WTC11 (cell line): ENCODE measurements around the gene CLEC20A.

Source experiments
- ATF1 ChIP-seq: sonication (generic); formaldehyde crosslinking; IDR thresholded peaks from 2 replicates; pipeline ENCODE4 v1.8.1; 2023; ENCODE audit warnings: mild to moderate bottlenecking, moderate library complexity, missing genetic modification reagents
- ATF3 ChIP-seq: sonication (generic); formaldehyde crosslinking; conservative IDR thresholded peaks from 2 replicates; pipeline ENCODE4 v1.8.1; 2022; ENCODE audit warnings: mild to moderate bottlenecking, missing genetic modification reagents
- CREM ChIP-seq: sonication (generic); formaldehyde crosslinking; IDR thresholded peaks from 2 replicates; pipeline ENCODE4 v1.8.1; 2022; ENCODE audit warnings: mild to moderate bottlenecking, missing genetic modification reagents, moderate library complexity
- E2F4 ChIP-seq: sonication (generic); formaldehyde crosslinking; IDR thresholded peaks from 2 replicates; pipeline ENCODE4 v1.8.1; 2022; ENCODE audit warnings: low read depth, mild to moderate bottlenecking, moderate library complexity, missing genetic modification reagents, borderline replicate concordance
- NR1H2 ChIP-seq: sonication (generic); formaldehyde crosslinking; IDR thresholded peaks from 2 replicates; pipeline ENCODE4 v1.9.0; 2021; ENCODE audit warnings: mild to moderate bottlenecking, moderate library complexity, missing genetic modification reagents
- ZBTB21 ChIP-seq: sonication (generic); formaldehyde crosslinking; IDR thresholded peaks from 2 replicates; pipeline ENCODE4 v1.8.1; 2023; ENCODE audit warnings: mild to moderate bottlenecking, missing genetic modification reagents, borderline replicate concordance
- ZNF121 ChIP-seq: sonication (generic); formaldehyde crosslinking; IDR thresholded peaks from 2 replicates; pipeline ENCODE4 v1.8.0; 2023; ENCODE audit warnings: missing genetic modification reagents
- TF ChIP-seq, protein P1 (sequence below): fragments of 200-600 bp; IDR thresholded peaks from 2 replicates; pipeline ENCODE4 v1.8.0; 2022; ENCODE audit warnings: antibody characterized with exemption
- TF ChIP-seq, protein P2 (sequence below): sonication (generic); formaldehyde crosslinking; IDR thresholded peaks from 2 replicates; pipeline ENCODE4 v1.8.0; 2022; ENCODE audit warnings: mild to moderate bottlenecking, missing genetic modification reagents
- TF ChIP-seq, protein P3 (sequence below): sonication (generic); formaldehyde crosslinking; IDR thresholded peaks from 2 replicates; pipeline ENCODE4 v1.8.1; 2023; ENCODE audit warnings: mild to moderate bottlenecking, missing genetic modification reagents

- TF ChIP-seq, protein P1, sequence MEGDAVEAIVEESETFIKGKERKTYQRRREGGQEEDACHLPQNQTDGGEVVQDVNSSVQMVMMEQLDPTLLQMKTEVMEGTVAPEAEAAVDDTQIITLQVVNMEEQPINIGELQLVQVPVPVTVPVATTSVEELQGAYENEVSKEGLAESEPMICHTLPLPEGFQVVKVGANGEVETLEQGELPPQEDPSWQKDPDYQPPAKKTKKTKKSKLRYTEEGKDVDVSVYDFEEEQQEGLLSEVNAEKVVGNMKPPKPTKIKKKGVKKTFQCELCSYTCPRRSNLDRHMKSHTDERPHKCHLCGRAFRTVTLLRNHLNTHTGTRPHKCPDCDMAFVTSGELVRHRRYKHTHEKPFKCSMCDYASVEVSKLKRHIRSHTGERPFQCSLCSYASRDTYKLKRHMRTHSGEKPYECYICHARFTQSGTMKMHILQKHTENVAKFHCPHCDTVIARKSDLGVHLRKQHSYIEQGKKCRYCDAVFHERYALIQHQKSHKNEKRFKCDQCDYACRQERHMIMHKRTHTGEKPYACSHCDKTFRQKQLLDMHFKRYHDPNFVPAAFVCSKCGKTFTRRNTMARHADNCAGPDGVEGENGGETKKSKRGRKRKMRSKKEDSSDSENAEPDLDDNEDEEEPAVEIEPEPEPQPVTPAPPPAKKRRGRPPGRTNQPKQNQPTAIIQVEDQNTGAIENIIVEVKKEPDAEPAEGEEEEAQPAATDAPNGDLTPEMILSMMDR, result no peak
- no peak for TF ChIP-seq ZBTB21 (CRISPR knock-in tag)
- no peak for TF ChIP-seq ATF1 (CRISPR knock-in tag)
- TF ChIP-seq, protein P2, sequence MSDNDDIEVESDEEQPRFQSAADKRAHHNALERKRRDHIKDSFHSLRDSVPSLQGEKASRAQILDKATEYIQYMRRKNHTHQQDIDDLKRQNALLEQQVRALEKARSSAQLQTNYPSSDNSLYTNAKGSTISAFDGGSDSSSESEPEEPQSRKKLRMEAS (CRISPR knock-in tag), result no peak
- TF ChIP-seq NR1H2 (CRISPR knock-in tag), result no peak
- TF ChIP-seq E2F4, result no peak
- no peak for TF ChIP-seq ZNF121 (CRISPR knock-in tag)
- TF ChIP-seq, protein P3, sequence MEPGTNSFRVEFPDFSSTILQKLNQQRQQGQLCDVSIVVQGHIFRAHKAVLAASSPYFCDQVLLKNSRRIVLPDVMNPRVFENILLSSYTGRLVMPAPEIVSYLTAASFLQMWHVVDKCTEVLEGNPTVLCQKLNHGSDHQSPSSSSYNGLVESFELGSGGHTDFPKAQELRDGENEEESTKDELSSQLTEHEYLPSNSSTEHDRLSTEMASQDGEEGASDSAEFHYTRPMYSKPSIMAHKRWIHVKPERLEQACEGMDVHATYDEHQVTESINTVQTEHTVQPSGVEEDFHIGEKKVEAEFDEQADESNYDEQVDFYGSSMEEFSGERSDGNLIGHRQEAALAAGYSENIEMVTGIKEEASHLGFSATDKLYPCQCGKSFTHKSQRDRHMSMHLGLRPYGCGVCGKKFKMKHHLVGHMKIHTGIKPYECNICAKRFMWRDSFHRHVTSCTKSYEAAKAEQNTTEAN, result no peak
- TF ChIP-seq ATF3, result no peak
- TF ChIP-seq CREM (CRISPR knock-in tag), result no peak
Observed at GRCh38 chr1:178451529-178451928, 45.2 kb downstream of the CLEC20A start.
